Measurements from ENCODE around the gene PDZD8.
"Not testable (repeated sequence)": the region's sequence is repeated elsewhere in the genome, so short reads cannot be mapped to it uniquely, and the experiment has no call there.

PDZD8 gene

GRCh38 chr10:117255835-117256460 lies 119.3 kb downstream of the PDZD8 start:
- DNase-seq (ENCODE audit: low read depth, low spot score): no peak

GRCh38 chr10:117254774-117255735 lies 120.2 kb downstream of the PDZD8 start:
- DNase-seq (ENCODE audit: low read depth, low spot score): no peak

GRCh38 chr10:117254338-117254737 lies 120.9 kb downstream of the PDZD8 start:
- no peak for DNase-seq (ENCODE audit: low read depth, low spot score)

- DNase-seq (ENCODE audit: low read depth, low spot score): no peak
These were observed 121.3 kb downstream of the PDZD8 start for GRCh38 chr10:117253908-117254307.

GRCh38 chr10:117250411-117250810 lies 124.8 kb downstream of the PDZD8 start:
- no peak for DNase-seq (ENCODE audit: low read depth, low spot score)

GRCh38 chr10:117249493-117250093 lies 125.6 kb downstream of the PDZD8 start:
- no peak for DNase-seq (ENCODE audit: low read depth, low spot score)

- DNase-seq (ENCODE audit: low read depth, low spot score): no peak
These were observed 126.3 kb downstream of the PDZD8 start for GRCh38 chr10:117248750-117249465.

GRCh38 chr10:117246997-117247671 lies 128.1 kb downstream of the PDZD8 start:
- DNase-seq (ENCODE audit: low read depth, low spot score): no peak

GRCh38 chr10:117242463-117242832 lies 132.8 kb downstream of the PDZD8 start:
- no peak for DNase-seq (ENCODE audit: low read depth, low spot score)

- no peak for DNase-seq (ENCODE audit: low read depth, low spot score)
These were observed 133.4 kb downstream of the PDZD8 start for GRCh38 chr10:117241541-117242462.

- DNase-seq (ENCODE audit: low read depth, low spot score): no peak
These were observed 134.4 kb downstream of the PDZD8 start, which contains the start of gene SLC18A2 for GRCh38 chr10:117240621-117241529. SLC18A2 (plus strand) TSS chr10:117241114; CDS start chr10:117241694, 580 bp downstream.

GRCh38 chr10:117239721-117240620 lies 135.3 kb downstream of the PDZD8 start:
- no peak for DNase-seq (ENCODE audit: low read depth, low spot score)

GRCh38 chr10:117239051-117239450 lies 136.2 kb downstream of the PDZD8 start:
- no peak for DNase-seq (ENCODE audit: low read depth, low spot score)

- no peak for DNase-seq (ENCODE audit: low read depth, low spot score)
These were observed 137.7 kb downstream of the PDZD8 start for GRCh38 chr10:117237401-117237991.

- DNase-seq (ENCODE audit: low read depth, low spot score): not testable (repeated sequence)
These were observed 145.1 kb downstream of the PDZD8 start for GRCh38 chr10:117230107-117230506.

- no peak for DNase-seq (ENCODE audit: low read depth, low spot score)
These were observed 147.0 kb downstream of the PDZD8 start for GRCh38 chr10:117228210-117228609.

All from brain pericyte (primary cell).